ENCODE data around the gene B4GALT1.

B4GALT1 gene

GRCh38 chr9:33154371-33154770 lies 12.8 kb downstream of the B4GALT1 start:
- DNase-seq (ENCODE audit: extremely low spot score), result no peak
- POLR2A ChIA-PET, result no interaction called here
- CTCF ChIA-PET, result no interaction called here

GRCh38 chr9:33153666-33154065 lies 13.5 kb downstream of the B4GALT1 start:
- ChIA-PET POLR2A (no interaction called here), CTCF (no interaction called here)
- no peak for DNase-seq (ENCODE audit: extremely low spot score)
- TF ChIP-seq NFRKB (IDR thresholded peaks at IDR 0.05) (no peak), ZNF384 (IDR thresholded peaks at IDR 0.05) (no peak), SP1 (IDR thresholded peaks at IDR 0.05) (no peak)

More at GRCh38 chr9:33154371-33154770, 12.8 kb downstream of the B4GALT1 start:
- TF ChIP-seq FOXK2 (IDR thresholded peaks at IDR 0.05) (no peak), FOXA1 (IDR thresholded peaks at IDR 0.05) (no peak), L3MBTL2 (conservative IDR thresholded peaks at IDR 0.05) (no peak), BHLHE40 (IDR thresholded peaks at IDR 0.05; ENCODE audit: borderline replicate concordance) (no peak), TARDBP (IDR thresholded peaks at IDR 0.05) (no peak), ZNF384 (IDR thresholded peaks at IDR 0.05) (no peak), CTBP1 (IDR thresholded peaks at IDR 0.05; ENCODE audit: borderline replicate concordance) (no peak), ARNT (IDR thresholded peaks at IDR 0.05) (no peak), ELF4 (IDR thresholded peaks at IDR 0.05) (no peak), HDGF (IDR thresholded peaks at IDR 0.05; ENCODE audit: borderline replicate concordance) (no peak), SUZ12 (IDR thresholded peaks at IDR 0.05) (no peak), PKNOX1 (IDR thresholded peaks at IDR 0.05) (no peak)

GRCh38 chr9:33153001-33153400 lies 14.1 kb downstream of the B4GALT1 start:
- POLR2A ChIA-PET, result no interaction called here
- CTCF ChIA-PET, result no interaction called here
- DNase-seq (ENCODE audit: extremely low spot score), result no peak
- no peak for TF ChIP-seq ELF4 (IDR thresholded peaks at IDR 0.05)
- TF ChIP-seq FOXA1 (IDR thresholded peaks at IDR 0.05), result no peak
- TF ChIP-seq LEF1 (IDR thresholded peaks at IDR 0.05; ENCODE audit: borderline replicate concordance), result no peak
- no peak for TF ChIP-seq ARNT (IDR thresholded peaks at IDR 0.05)
- no peak for TF ChIP-seq SUZ12 (IDR thresholded peaks at IDR 0.05)
- TF ChIP-seq SP1 (IDR thresholded peaks at IDR 0.05), result no peak
- no peak for TF ChIP-seq TARDBP (IDR thresholded peaks at IDR 0.05)
- no peak for TF ChIP-seq L3MBTL2 (conservative IDR thresholded peaks at IDR 0.05)
- TF ChIP-seq NFRKB (IDR thresholded peaks at IDR 0.05), result no peak
- TF ChIP-seq HDGF (IDR thresholded peaks at IDR 0.05; ENCODE audit: borderline replicate concordance), result no peak
- TF ChIP-seq BHLHE40 (IDR thresholded peaks at IDR 0.05; ENCODE audit: borderline replicate concordance), result no peak
- no peak for TF ChIP-seq FOXM1 (IDR thresholded peaks at IDR 0.05; ENCODE audit: borderline replicate concordance)
- no peak for TF ChIP-seq CTBP1 (IDR thresholded peaks at IDR 0.05; ENCODE audit: borderline replicate concordance)
- TF ChIP-seq FOXK2 (IDR thresholded peaks at IDR 0.05), result no peak
- TF ChIP-seq ZNF384 (IDR thresholded peaks at IDR 0.05), result no peak
- no peak for TF ChIP-seq PKNOX1 (IDR thresholded peaks at IDR 0.05)

- POLR2A ChIA-PET, result interaction anchor here (0.7 to 2.2 kb wide), 7 partner anchors 8 to 139 kb away, joined by 3 to 14 read pairs (median 3); partner anchors contain the start of genes B4GALT1 and NFX1
- TF ChIP-seq PKNOX1 (IDR thresholded peaks at IDR 0.05), result no peak
- no peak for TF ChIP-seq ZNF384 (IDR thresholded peaks at IDR 0.05)
- TF ChIP-seq FOXA1 (IDR thresholded peaks at IDR 0.05), result no peak
- no peak for TF ChIP-seq TARDBP (IDR thresholded peaks at IDR 0.05)
- TF ChIP-seq LEF1 (IDR thresholded peaks at IDR 0.05; ENCODE audit: borderline replicate concordance), result no peak
- TF ChIP-seq BHLHE40 (IDR thresholded peaks at IDR 0.05; ENCODE audit: borderline replicate concordance), result no peak
- no peak for TF ChIP-seq SUZ12 (IDR thresholded peaks at IDR 0.05)
- no peak for TF ChIP-seq ARNT (IDR thresholded peaks at IDR 0.05)
- TF ChIP-seq HDGF (IDR thresholded peaks at IDR 0.05; ENCODE audit: borderline replicate concordance), result no peak
- TF ChIP-seq CTBP1 (IDR thresholded peaks at IDR 0.05; ENCODE audit: borderline replicate concordance), result no peak
- no peak for TF ChIP-seq FOXK2 (IDR thresholded peaks at IDR 0.05)
- no peak for TF ChIP-seq ELF4 (IDR thresholded peaks at IDR 0.05)
- CTCF ChIA-PET, result interaction anchor here (0.6 kb wide), 1 partner anchor 322 kb away, joined by 3 read pairs; the partner anchor contains the start of gene NOL6
- DNase-seq (ENCODE audit: extremely low spot score), result no peak
Observed at GRCh38 chr9:33151601-33152000, 15.5 kb downstream of the B4GALT1 start.

- DNase-seq (ENCODE audit: extremely low spot score), result peak; percentile 51
- TF ChIP-seq SUZ12 (IDR thresholded peaks at IDR 0.05), result no peak
- no peak for TF ChIP-seq NFRKB (IDR thresholded peaks at IDR 0.05)
- TF ChIP-seq ZNF384 (IDR thresholded peaks at IDR 0.05), result no peak
- CTCF ChIA-PET, result interaction anchor here (0.6 to 1.2 kb wide), 2 partner anchors 13 to 323 kb away, joined by 3 read pairs; partner anchors contain the start of gene NOL6
- POLR2A ChIA-PET, result interaction anchor here (0.7 to 2.2 kb wide), 7 partner anchors 9 to 139 kb away, joined by 3 to 14 read pairs (median 3); partner anchors contain the start of genes B4GALT1 and NFX1
Observed at GRCh38 chr9:33151007-33151557, 16.1 kb downstream of the B4GALT1 start.

GRCh38 chr9:33148367-33149014 lies 18.6 kb downstream of the B4GALT1 start:
- ChIA-PET POLR2A (interaction anchor here (1.1 kb wide), 1 partner anchor 142 kb away, joined by 4 read pairs; the partner anchor contains the start of gene NFX1), CTCF (no interaction called here)
- TF ChIP-seq ZNF384 (IDR thresholded peaks at IDR 0.05) (peak; percentile 62; the same call in 1 of the 2 replicates), ELF4 (IDR thresholded peaks at IDR 0.05) (no peak), FOXK2 (IDR thresholded peaks at IDR 0.05) (no peak), PKNOX1 (IDR thresholded peaks at IDR 0.05) (no peak), TARDBP (IDR thresholded peaks at IDR 0.05) (no peak)
- no peak for DNase-seq (ENCODE audit: extremely low spot score)

Data from HEK293T (cell line).